Gastroesophageal sphincter (tissue), 3 donors: Measurements from ENCODE around the gene KRT6C.

Experiments
- EP300 ChIP-seq: sonication (generic); formaldehyde crosslinking; IDR thresholded peaks from one replicate; pipeline ENCODE4 v1.6.1; 2017; ENCODE audit warnings: antibody characterized with exemption, mild to moderate bottlenecking
- POLR2A ChIP-seq, 2 donors: fragments of 450-650 bp; IDR thresholded peaks; one replicate each; pipeline ENCODE4 v1.6.1; 2017; ENCODE audit warnings: antibody characterized with exemption in 2 of 2, mild to moderate bottlenecking in 2 of 2, moderate library complexity in 1 of 2
- TF ChIP-seq, protein P1 (sequence below), 4 experiments: fragments of 200-600 bp in 2 of 4; fragments of 450-650 bp in 2 of 4; sonication (generic) in 1 of 4; IDR thresholded peaks; one replicate each; pipeline ENCODE4 v1.5.1; 2017 to 2019; ENCODE audit warnings: antibody characterized with exemption in 4 of 4, mild to moderate bottlenecking in 2 of 4, moderate library complexity in 2 of 4

DNA sequence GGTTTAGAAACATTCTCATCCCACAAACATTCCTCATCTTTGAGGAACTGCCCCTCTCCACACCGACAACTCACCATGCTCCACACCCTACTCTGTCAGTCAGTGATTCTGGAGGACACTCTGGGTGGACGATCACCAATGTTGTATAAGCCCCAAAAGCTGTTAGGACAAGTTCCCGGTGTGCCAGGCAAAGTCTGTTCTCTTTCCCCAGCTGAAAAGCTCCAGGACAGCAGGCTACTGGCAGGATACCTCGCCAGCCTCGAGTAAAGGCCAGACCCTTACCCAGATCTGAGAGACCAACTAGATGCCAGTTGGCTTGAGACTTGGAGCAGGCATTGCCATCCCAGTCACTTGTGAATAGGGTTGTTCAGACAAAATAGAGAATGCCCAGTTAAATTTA is 34.6 kb upstream of the KRT6C start:
- TF ChIP-seq POLR2A (IDR thresholded peaks at IDR 0.05), result no peak
- TF ChIP-seq EP300, result no peak
- TF ChIP-seq, protein P1, sequence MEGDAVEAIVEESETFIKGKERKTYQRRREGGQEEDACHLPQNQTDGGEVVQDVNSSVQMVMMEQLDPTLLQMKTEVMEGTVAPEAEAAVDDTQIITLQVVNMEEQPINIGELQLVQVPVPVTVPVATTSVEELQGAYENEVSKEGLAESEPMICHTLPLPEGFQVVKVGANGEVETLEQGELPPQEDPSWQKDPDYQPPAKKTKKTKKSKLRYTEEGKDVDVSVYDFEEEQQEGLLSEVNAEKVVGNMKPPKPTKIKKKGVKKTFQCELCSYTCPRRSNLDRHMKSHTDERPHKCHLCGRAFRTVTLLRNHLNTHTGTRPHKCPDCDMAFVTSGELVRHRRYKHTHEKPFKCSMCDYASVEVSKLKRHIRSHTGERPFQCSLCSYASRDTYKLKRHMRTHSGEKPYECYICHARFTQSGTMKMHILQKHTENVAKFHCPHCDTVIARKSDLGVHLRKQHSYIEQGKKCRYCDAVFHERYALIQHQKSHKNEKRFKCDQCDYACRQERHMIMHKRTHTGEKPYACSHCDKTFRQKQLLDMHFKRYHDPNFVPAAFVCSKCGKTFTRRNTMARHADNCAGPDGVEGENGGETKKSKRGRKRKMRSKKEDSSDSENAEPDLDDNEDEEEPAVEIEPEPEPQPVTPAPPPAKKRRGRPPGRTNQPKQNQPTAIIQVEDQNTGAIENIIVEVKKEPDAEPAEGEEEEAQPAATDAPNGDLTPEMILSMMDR (IDR thresholded peaks at IDR 0.05), result no peak
